H9 (cell line): ENCODE measurements around the gene CLPTM1L. TPM values are rescaled to one million over a fixed set of nuclear protein-coding genes. Genes with fewer than 3 reads are reported as not detected.

Experiments used
- DNase-seq: peaks from one replicate; pipeline ENCODE4 v3.0.0-alpha.2; 2017
- H2AFZ ChIP-seq: one replicate; pipeline ENCODE4 v1.6.1; 2013; ENCODE audit warnings: mild to moderate bottlenecking, low read length, control low read depth, moderate library complexity
- H2AK5ac ChIP-seq: 2 replicates; pipeline ENCODE4 v1.6.1; 2013; ENCODE audit warnings: low read length, control low read depth, mixed read lengths; ENCODE audit not compliant: insufficient read length
- H2BK120ac ChIP-seq: one replicate; pipeline ENCODE4 v1.6.1; 2013; ENCODE audit warnings: low read depth, mild to moderate bottlenecking, low read length, control low read depth, inconsistent platforms; ENCODE audit not compliant: poor library complexity, severe bottlenecking
- H2BK12ac ChIP-seq: 2 replicates; pipeline ENCODE4 v1.6.1; 2013; ENCODE audit warnings: low read length, control low read depth, mixed read lengths, low read depth; ENCODE audit not compliant: insufficient read length
- H2BK15ac ChIP-seq: 2 replicates; pipeline ENCODE4 v1.6.1; 2013; ENCODE audit warnings: low read depth, low read length, control low read depth
- H2BK20ac ChIP-seq: one replicate; pipeline ENCODE4 v1.6.1; 2013; ENCODE audit warnings: low read depth, mild to moderate bottlenecking, low read length, control low read depth, inconsistent platforms; ENCODE audit not compliant: poor library complexity, severe bottlenecking
- H2BK5ac ChIP-seq: 2 replicates; pipeline ENCODE4 v1.6.1; 2013; ENCODE audit warnings: low read length, control low read depth, mixed read lengths; ENCODE audit not compliant: insufficient read length
- H3K14ac ChIP-seq: 2 replicates; pipeline ENCODE4 v1.6.1; 2013; ENCODE audit warnings: low read length, control low read depth; ENCODE audit not compliant: insufficient read depth
- H3K18ac ChIP-seq: 2 replicates; pipeline ENCODE4 v1.6.1; 2013; ENCODE audit warnings: low read depth, mild to moderate bottlenecking, mixed read lengths, low read length, control low read depth; ENCODE audit not compliant: insufficient read length
- H3K23ac ChIP-seq: 2 replicates; pipeline ENCODE4 v1.6.1; 2013; ENCODE audit warnings: low read length, control low read depth, mixed read lengths, low read depth; ENCODE audit not compliant: insufficient read length
- H3K23me2 ChIP-seq: 2 replicates; pipeline ENCODE4 v1.6.1; 2013; ENCODE audit warnings: low read depth, mild to moderate bottlenecking, mixed read lengths, low read length, control low read depth; ENCODE audit not compliant: insufficient read length, poor library complexity, severe bottlenecking
- H3K27ac ChIP-seq: 2 replicates; pipeline ENCODE4 v1.5.1; 2013; ENCODE audit warnings: low read length, control low read depth, mixed read lengths, low read depth; ENCODE audit not compliant: insufficient read length
- H3K27me3 ChIP-seq: 2 replicates; pipeline ENCODE4 v1.6.1; 2013; ENCODE audit warnings: low read length, control low read depth, inconsistent platforms; ENCODE audit not compliant: insufficient read depth
- H3K4ac ChIP-seq: 2 replicates; pipeline ENCODE4 v1.6.1; 2013; ENCODE audit warnings: low read depth, mild to moderate bottlenecking, control low read depth, inconsistent platforms, low read length, moderate library complexity
- H3K4me1 ChIP-seq: 2 replicates; pipeline ENCODE4 v1.6.1; 2013; ENCODE audit warnings: low read length, control low read depth, inconsistent platforms; ENCODE audit not compliant: insufficient read depth
- H3K4me2 ChIP-seq: 2 replicates; pipeline ENCODE4 v1.6.1; 2013; ENCODE audit warnings: low read length, control low read depth, mixed read lengths; ENCODE audit not compliant: insufficient read length, insufficient read depth
- H3K56ac ChIP-seq: 2 replicates; pipeline ENCODE4 v1.6.1; 2013; ENCODE audit warnings: low read depth, mild to moderate bottlenecking, mixed read lengths, low read length, control low read depth; ENCODE audit not compliant: insufficient read length
- H3K79me1 ChIP-seq: 2 replicates; pipeline ENCODE4 v1.6.1; 2013; ENCODE audit warnings: low read depth, mild to moderate bottlenecking, moderate library complexity, low read length, control low read depth, inconsistent platforms; ENCODE audit not compliant: insufficient read depth, poor library complexity, severe bottlenecking
- H3K79me2 ChIP-seq: 2 replicates; pipeline ENCODE4 v1.6.1; 2013; ENCODE audit warnings: low read length, control low read depth, inconsistent platforms; ENCODE audit not compliant: insufficient read depth
- H3K9ac ChIP-seq: 2 replicates; pipeline ENCODE4 v1.6.1; 2013; ENCODE audit warnings: low read length, control low read depth, mixed read lengths; ENCODE audit not compliant: insufficient read length; ENCODE audit errors: extremely low read depth
- H3K9me3 ChIP-seq: one replicate; pipeline ENCODE4 v1.6.1; 2013; ENCODE audit warnings: low read depth, low read length, inconsistent platforms; ENCODE audit not compliant: control insufficient read depth
- H3T11ph ChIP-seq: one replicate; pipeline ENCODE4 v1.6.1; 2013; ENCODE audit warnings: mild to moderate bottlenecking, low read length, control low read depth, inconsistent platforms
- H4K20me1 ChIP-seq: one replicate; pipeline ENCODE4 v1.6.1; 2013; ENCODE audit not compliant: control insufficient read depth, insufficient read length, insufficient read depth
- H4K5ac ChIP-seq: 2 replicates; pipeline ENCODE4 v1.6.1; 2013; ENCODE audit warnings: low read depth, mild to moderate bottlenecking, mixed read lengths, low read length, control low read depth; ENCODE audit not compliant: insufficient read length
- H4K8ac ChIP-seq: replicated peaks from 2 replicates; pipeline ENCODE4 v1.6.1; 2013; ENCODE audit warnings: low read length, control low read depth, mixed read lengths, low read depth; ENCODE audit not compliant: insufficient read length
- H4K91ac ChIP-seq: 2 replicates; pipeline ENCODE4 v1.6.1; 2013; ENCODE audit warnings: low read depth, mild to moderate bottlenecking, moderate library complexity, mixed read lengths, low read length, control low read depth; ENCODE audit not compliant: insufficient read length
- H3K27ac Mint-ChIP-seq, 3 experiments: 2 replicates in 2 of 3; 3 replicates in 1 of 3; pipeline ENCODE4 v1.8.0; 2020 to 2021; ENCODE audit warnings: mixed read lengths in 3 of 3, mild to moderate bottlenecking in 1 of 3, moderate library complexity in 1 of 3
- H3K27me3 Mint-ChIP-seq: 2 replicates; pipeline ENCODE4 v1.8.0; 2021; ENCODE audit warnings: low read depth, mild to moderate bottlenecking, moderate library complexity, mixed read lengths
- H3K36me3 Mint-ChIP-seq, 3 experiments: 2 replicates in 2 of 3; 3 replicates in 1 of 3; pipeline ENCODE4 v1.8.0; 2020 to 2021; ENCODE audit warnings: low read depth in 3 of 3, mixed read lengths in 3 of 3; ENCODE audit not compliant: insufficient read depth in 1 of 3
- H3K4me1 Mint-ChIP-seq, 2 experiments: 2 replicates each; pipeline ENCODE4 v1.8.0; 2020; ENCODE audit warnings: mixed read lengths in 2 of 2
- H3K4me3 Mint-ChIP-seq, 2 experiments: 2 replicates in 1 of 2; 3 replicates in 1 of 2; pipeline ENCODE4 v1.8.0; 2020 to 2021; ENCODE audit warnings: mild to moderate bottlenecking in 2 of 2, mixed read lengths in 2 of 2, moderate library complexity in 1 of 2
- H3K9me3 Mint-ChIP-seq, 2 experiments: 2 replicates in 1 of 2; 3 replicates in 1 of 2; pipeline ENCODE4 v1.8.0; 2020; ENCODE audit warnings: mild to moderate bottlenecking in 2 of 2, mixed read lengths in 2 of 2, moderate library complexity in 1 of 2
- WGBS: extraction: QIAGEN DNeasy Blood & Tissue Kit; methylation state at CpG from one replicate; pipeline ENCODE4 v1.1.7; 2013; ENCODE audit warnings: missing lambda C conversion rate, low lambda C conversion rate, mixed read lengths; ENCODE audit not compliant: insufficient read length; ENCODE audit errors: extremely low coverage; 5-methylcytosine and 5-hydroxymethylcytosine counted together
- total RNA-seq: library from RNA; stranded (reverse); gene quantifications from 2 replicates; pipeline ENCODE4 v1.2.1, GENCODE V29; 2021
- TF ChIP-seq, protein P1 (sequence below): fragments of 200-600 bp; sonication (generic); conservative IDR thresholded peaks from 3 replicates; pipeline ENCODE4 v1.8.0; 2021; ENCODE audit warnings: antibody characterized with exemption, mild to moderate bottlenecking

Gene CLPTM1L
- total RNA-seq, 1 experiment from 2014 or later: 108 TPM

DNA sequence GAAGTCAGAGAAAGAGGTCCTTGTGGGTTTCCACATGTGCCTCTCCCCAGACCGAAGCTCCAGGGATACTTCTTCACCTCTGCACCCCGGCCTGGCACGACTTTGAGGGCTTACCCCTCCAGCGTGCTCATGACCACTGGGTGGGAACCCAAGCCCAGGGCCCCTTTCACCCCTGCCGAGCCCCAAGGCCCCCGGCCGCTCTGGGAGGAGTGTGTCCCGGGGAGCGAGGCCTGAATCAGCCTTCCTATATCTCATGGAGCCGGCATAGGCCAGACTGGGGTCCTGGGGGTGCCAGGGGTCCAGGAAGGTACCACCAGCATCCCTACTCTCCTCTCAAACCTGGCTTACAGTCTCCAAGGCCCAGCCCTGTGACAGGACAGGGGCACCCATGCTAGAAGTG, 67.1 kb downstream of the CLPTM1L start:
- Histone ChIP-seq H2BK15ac (no peak overlapping the region), H2BK120ac (no peak overlapping the region), H3K56ac (no peak overlapping the region), H2BK20ac (no peak overlapping the region), H3K18ac (no peak overlapping the region), H3K9ac (no peak overlapping the region), H3K23ac (no peak overlapping the region), H4K5ac (no peak overlapping the region), H3K79me1 (no peaks in the 10 kb centered on the region), H3K27me3 (no peaks in the 10 kb centered on the region), H3T11ph (no peak overlapping the region), H3K23me2 (no peaks in the 10 kb centered on the region), H2AFZ (no peak overlapping the region), H3K14ac (no peak overlapping the region), H3K27ac (no peak overlapping the region), H2AK5ac (no peak overlapping the region), H3K4me2 (no peak overlapping the region), H3K4ac (no peak overlapping the region), H2BK12ac (no peak overlapping the region), H4K8ac (no peak overlapping the region), H3K9me3 (no peaks in the 10 kb centered on the region), H3K4me1 (no peaks in the 10 kb centered on the region), H4K91ac (no peak overlapping the region), H2BK5ac (no peak overlapping the region), H3K79me2 (peaks cover 2% of the 10 kb centered on the region; the same call in 1 of the 2 replicates), H4K20me1 (peaks cover 4% of the 10 kb centered on the region)
- H3K4me1 Mint-ChIP-seq: no peaks in the 10 kb centered on the region
- DNase-seq: no peak
- TF ChIP-seq, protein P1, sequence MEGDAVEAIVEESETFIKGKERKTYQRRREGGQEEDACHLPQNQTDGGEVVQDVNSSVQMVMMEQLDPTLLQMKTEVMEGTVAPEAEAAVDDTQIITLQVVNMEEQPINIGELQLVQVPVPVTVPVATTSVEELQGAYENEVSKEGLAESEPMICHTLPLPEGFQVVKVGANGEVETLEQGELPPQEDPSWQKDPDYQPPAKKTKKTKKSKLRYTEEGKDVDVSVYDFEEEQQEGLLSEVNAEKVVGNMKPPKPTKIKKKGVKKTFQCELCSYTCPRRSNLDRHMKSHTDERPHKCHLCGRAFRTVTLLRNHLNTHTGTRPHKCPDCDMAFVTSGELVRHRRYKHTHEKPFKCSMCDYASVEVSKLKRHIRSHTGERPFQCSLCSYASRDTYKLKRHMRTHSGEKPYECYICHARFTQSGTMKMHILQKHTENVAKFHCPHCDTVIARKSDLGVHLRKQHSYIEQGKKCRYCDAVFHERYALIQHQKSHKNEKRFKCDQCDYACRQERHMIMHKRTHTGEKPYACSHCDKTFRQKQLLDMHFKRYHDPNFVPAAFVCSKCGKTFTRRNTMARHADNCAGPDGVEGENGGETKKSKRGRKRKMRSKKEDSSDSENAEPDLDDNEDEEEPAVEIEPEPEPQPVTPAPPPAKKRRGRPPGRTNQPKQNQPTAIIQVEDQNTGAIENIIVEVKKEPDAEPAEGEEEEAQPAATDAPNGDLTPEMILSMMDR: no peak
- H3K27ac Mint-ChIP-seq: no peak overlapping the region
- no peaks in the 10 kb centered on the region; a peak in 1 of 5 replicates for H3K9me3 Mint-ChIP-seq
- no CpG with 5 or more reads among the region's 10 CpGs for WGBS
- H3K36me3 Mint-ChIP-seq: peaks cover 17 to 18% (median 17%) of the 10 kb centered on the region in 3 experiments
- no peaks in the 10 kb centered on the region for H3K27me3 Mint-ChIP-seq
- H3K4me3 Mint-ChIP-seq: no peak overlapping the region
